ENCODE data around the gene TMEM178B. TPM values are rescaled to one million over a fixed set of nuclear protein-coding genes. Genes with fewer than 3 reads are reported as not detected.

TMEM178B gene
- total and polyA plus RNA-seq, 2 of the 4 experiments (the other 2 are of a cell fraction), result under 0.01 to 0.05 TPM

DNA sequence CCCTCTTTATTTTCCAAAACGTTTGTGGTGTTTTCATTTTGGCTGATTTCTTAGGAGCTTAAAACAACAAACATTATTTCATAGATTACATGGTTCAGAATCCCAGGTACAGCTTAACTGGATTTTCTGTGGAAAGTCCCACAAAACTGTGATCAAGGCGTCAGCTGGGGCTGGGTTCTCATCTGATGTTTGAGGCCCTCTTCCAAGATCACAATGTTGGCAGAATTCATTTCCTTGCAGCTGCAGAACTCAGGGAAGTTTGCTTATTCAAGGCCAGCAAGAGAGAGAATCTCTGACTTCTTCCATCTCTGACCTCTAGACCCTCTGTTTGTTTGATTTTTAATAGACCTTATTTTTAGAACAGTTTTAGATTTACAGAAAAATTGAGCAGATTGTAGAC is 368.9 kb downstream of the TMEM178B start:
- no peak overlapping the region for H3K18ac ChIP-seq (ENCODE audit: low read depth, low read length)
- no peak overlapping the region for H2AK5ac ChIP-seq (ENCODE audit: low read depth, low read length)
- H2AK9ac ChIP-seq (replicated peaks; ENCODE audit: low read depth, low read length, poor library complexity), result no peak overlapping the region
- H3K4ac ChIP-seq (ENCODE audit: low read depth, low read length), result no peak overlapping the region
- no peak overlapping the region for H3K4me3 ChIP-seq (ENCODE audit: insufficient read depth, low read depth, low read length)
- dilution Hi-C loops (cut with HindIII; ENCODE audit: low sequenced_read_pairs, unreplicated experiment), result no loop called here
- H3K36me3 ChIP-seq (ENCODE audit: control insufficient read depth, insufficient read depth, low read length), result no peaks in the 10 kb centered on the region
- in situ Hi-C loops (cut with MboI; ENCODE audit: low sequenced_read_pairs), result no loop called here
- no CpG with 5 or more reads among the region's 2 CpGs for WGBS, 2 experiments (ENCODE audit: extremely low coverage in 2 of 2, insufficient read length in 1 of 2)
- no TSS peak for BruUV-seq (replicated peaks)
- no peak overlapping the region for H3K27ac ChIP-seq (ENCODE audit: insufficient read depth, low read length)
- no peak overlapping the region for H2AFZ ChIP-seq (replicated peaks; ENCODE audit: low read length, poor library complexity)
- no peak overlapping the region for H2BK120ac ChIP-seq (ENCODE audit: low read depth, low read length)
- no peak overlapping the region for H4K5ac ChIP-seq (ENCODE audit: low read depth, low read length)
- no peaks in the 10 kb centered on the region for H3K27me3 ChIP-seq (ENCODE audit: control insufficient read depth, insufficient read depth, low read length)
- intact Hi-C loops (cut with micrococcal nuclease), result no loop called here
- H4K20me1 ChIP-seq (ENCODE audit: insufficient read depth, low read length), result no peaks in the 10 kb centered on the region
- no peak for DNase-seq
- H2BK15ac ChIP-seq (ENCODE audit: low read depth, low read length), result no peak overlapping the region
- no peak for ATAC-seq (ENCODE audit: low read depth)
- H2BK20ac ChIP-seq (ENCODE audit: low read depth, low read length), result no peak overlapping the region
- H4K8ac ChIP-seq (ENCODE audit: low read depth in 2 of 2, low read length in 2 of 2), result no peak overlapping the region
- ChIA-PET CTCF (no interaction called here), POLR2A (ENCODE audit: unreplicated experiment) (no interaction called here)
- H3K4me2 ChIP-seq (ENCODE audit: low read depth, low read length), result no peak overlapping the region
- H3K56ac ChIP-seq (ENCODE audit: extremely low read depth, insufficient read depth, low read length), result no peak overlapping the region
- H4K91ac ChIP-seq (ENCODE audit: insufficient read depth, low read depth, low read length), result no peak overlapping the region
- H3K23ac ChIP-seq (ENCODE audit: low read depth, low read length), result no peak overlapping the region
- peaks cover 3% of the 10 kb centered on the region; the same call in 1 of the 2 replicates for H3K9me3 ChIP-seq (ENCODE audit: control insufficient read depth, insufficient read depth, low read length)
- H2BK5ac ChIP-seq (ENCODE audit: low read depth, low read length, poor library complexity, severe bottlenecking), result no peak overlapping the region
- H3K79me1 ChIP-seq (ENCODE audit: low read depth in 1 of 2, low read length in 2 of 2), result no peaks in the 10 kb centered on the region
- no peak overlapping the region for H3K9ac ChIP-seq (ENCODE audit: low read depth, low read length)
- TF ChIP-seq FOS (IDR thresholded peaks at IDR 0.05; ENCODE audit: low read depth, low read length), result no peak
- H3K9me1 ChIP-seq (ENCODE audit: insufficient read depth, low read length), result no peaks in the 10 kb centered on the region
- H3K4me1 ChIP-seq (ENCODE audit: control insufficient read depth, insufficient read depth, low read length), result no peaks in the 10 kb centered on the region
- H3K14ac ChIP-seq (replicated peaks; ENCODE audit: low read depth, low read length), result no peak overlapping the region

All from IMR-90 (cell line).